GM12873 (cell line): ENCODE results near the gene ACTRT3.

Experiments used
- CTCF ChIP-seq: IDR thresholded peaks from 2 replicates; pipeline ENCODE4 v1.5.1; 2012; ENCODE audit warnings: low read depth, mild to moderate bottlenecking, moderate library complexity, low read length, control low read depth; ENCODE audit not compliant: insufficient read depth; ENCODE audit errors: missing control alignments

Gene ACTRT3

GRCh38 chr3:169769287-169770181 is at the start of gene ACTRT3:
ACTRT3 (minus strand) TSS chr3:169769561; CDS start chr3:169769520, 41 bp downstream.
- TF ChIP-seq CTCF, result peak; percentile 16

- TF ChIP-seq CTCF, result no peak
These were observed 49.0 kb upstream of the ACTRT3 start for GRCh38 chr3:169818316-169818715.

- TF ChIP-seq CTCF, result no peak
These were observed 46.3 kb upstream of the ACTRT3 start for GRCh38 chr3:169815590-169816150.

GRCh38 chr3:169813757-169814517 is 44.6 kb upstream of the ACTRT3 start:
- peak; percentile 81 for TF ChIP-seq CTCF

- no peak for TF ChIP-seq CTCF
These were observed 43.9 kb upstream of the ACTRT3 start for GRCh38 chr3:169813278-169813677.

GRCh38 chr3:169812332-169813235 is 43.2 kb upstream of the ACTRT3 start, which contains the start of the genes LRRC34 and LRRIQ4:
LRRC34 (minus strand) TSS chr3:169812904; CDS start chr3:169812548, 356 bp downstream.
LRRIQ4 (plus strand) TSS chr3:169812870; CDS start chr3:169821922, 9,052 bp downstream.
- no peak for TF ChIP-seq CTCF
